HG03097 (cell line): Measurements from ENCODE around the gene RRBP1.
"Not testable (repeated sequence)": the region's sequence is repeated elsewhere in the genome, so short reads cannot be mapped to it uniquely, and the experiment has no call there.

Experiments used
- ATAC-seq: cut with Tn5 transposase; IDR thresholded peaks from one replicate; pipeline ENCODE4 v1.9.1; 2021; ENCODE audit not compliant: unreplicated experiment, low FRiP score

Gene RRBP1

DNA sequence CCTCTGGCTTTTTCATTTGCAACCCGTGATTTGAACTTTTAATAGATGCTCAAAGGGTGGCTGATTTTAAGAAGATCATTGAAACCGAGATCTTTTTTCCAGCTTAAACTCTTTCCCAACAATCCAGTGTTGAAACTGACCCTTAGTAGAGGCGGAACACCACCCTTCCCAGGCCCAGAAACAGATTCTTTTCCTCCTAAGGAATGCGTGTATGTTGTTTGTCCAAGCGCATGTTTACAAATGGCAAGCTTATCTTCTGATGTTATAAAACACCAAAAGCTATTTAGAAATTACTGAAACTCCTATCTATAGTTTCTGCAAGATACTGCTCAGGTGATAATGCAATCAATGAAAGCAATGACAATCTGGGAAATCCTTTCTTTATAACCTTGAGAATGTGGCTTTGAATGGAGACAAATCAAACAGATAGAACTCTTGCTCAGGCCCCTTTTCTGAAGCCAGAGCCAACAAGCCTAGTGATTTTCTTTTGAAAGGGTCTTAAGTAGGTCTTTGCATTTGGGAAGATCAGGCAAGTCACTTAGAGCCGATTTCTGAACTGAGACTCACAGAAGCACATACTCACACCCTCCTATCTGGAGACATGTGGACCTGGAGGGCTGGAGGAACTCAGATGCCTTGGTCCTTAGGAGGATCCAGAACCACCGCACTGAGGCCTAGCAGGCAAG, 26.8 kb upstream of the RRBP1 start:
- ATAC-seq: no peak

DNA sequence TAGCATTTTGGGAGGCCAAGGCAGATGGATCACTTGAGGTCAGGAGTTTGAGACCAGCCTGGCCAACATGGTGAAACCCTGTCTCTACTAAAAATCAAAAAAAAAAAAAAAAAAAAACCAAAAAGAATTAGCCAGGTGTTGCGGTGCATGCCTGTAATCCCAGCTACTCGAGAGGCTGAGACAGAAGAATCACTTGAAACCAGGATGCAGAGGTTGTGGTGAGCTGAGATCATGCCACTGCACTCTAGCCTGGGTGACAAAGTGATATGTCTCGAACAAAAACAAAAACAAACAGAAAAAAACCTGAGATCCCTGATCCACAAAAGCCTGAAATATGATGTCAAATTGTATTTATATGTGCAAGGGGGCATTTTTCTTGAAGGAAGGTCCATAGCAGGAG, 25.9 kb upstream of the RRBP1 start:
- ATAC-seq: not testable (repeated sequence)

DNA sequence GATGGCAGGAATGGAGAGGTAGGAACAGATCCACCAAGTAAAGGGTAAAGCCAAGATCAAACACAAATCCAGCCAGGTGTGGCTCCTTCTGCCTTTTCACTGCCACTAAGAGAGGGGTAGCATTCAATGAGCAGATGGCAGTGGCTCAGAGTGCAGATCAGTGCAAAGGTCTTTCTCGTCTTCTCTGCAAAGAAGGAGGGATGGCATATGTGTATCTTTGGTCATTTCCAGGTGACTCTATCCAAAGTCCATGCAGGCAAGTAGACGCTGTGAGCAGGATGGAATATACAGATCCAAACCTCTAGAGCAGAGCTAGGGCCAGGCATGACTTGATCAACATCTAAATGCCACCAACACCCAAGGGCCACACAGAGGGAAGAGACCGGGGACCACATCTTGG, 24.6 kb upstream of the RRBP1 start:
- no peak for ATAC-seq

DNA sequence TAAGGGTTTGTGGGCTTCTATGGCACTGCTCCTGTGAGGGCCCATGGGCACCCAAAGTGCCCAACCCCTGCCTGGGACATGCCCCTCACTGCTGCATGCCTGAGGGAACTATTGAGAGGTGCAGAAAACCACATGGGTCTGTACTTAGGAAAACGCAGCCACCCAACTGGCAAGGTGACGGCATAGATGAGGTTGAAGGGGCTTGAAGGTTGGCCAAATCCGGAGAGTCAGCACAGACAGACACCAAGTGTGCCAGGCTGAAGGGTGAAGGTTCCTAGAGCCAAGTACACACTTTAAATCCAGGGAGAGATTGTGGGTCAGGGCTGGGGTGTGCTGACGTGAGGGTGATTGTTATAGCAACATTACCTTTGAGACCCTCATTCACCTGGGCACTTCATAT, 23.9 kb upstream of the RRBP1 start:
- ATAC-seq: no peak

DNA sequence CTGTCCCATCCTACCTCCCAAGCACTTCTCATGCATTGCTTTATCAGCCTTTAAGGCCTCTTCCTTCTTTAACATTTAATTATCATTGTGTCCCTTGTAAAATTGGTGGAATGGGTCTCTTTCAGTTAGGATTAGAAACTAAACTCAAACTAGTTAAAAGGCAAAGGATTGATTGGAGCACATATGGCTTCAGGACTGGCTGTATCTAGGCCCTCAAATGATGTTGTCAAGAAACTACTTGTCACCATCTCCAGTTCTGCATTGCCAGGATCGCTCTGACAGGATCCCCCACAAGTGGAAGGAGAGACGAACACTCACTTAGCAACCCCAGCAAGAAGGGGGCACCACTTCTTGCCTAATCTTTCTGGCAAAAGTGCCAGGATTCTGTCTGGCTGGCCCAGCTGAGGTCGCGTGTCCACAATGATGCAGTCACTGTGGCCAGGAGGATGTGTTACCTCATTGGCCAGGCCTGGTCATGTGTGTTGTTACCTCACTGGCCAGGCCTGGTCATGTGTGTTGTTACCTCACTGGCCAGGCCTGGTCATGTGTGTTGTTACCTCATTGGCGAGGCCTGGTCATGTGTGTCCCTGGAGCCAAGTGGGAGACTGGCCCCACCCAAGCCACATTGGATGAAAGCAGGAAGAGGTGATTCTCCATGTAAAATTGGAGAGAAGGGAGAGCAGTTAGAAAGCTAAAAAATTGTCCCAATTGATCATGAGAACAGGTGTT, 22.7 kb upstream of the RRBP1 start:
- no peak for ATAC-seq

DNA sequence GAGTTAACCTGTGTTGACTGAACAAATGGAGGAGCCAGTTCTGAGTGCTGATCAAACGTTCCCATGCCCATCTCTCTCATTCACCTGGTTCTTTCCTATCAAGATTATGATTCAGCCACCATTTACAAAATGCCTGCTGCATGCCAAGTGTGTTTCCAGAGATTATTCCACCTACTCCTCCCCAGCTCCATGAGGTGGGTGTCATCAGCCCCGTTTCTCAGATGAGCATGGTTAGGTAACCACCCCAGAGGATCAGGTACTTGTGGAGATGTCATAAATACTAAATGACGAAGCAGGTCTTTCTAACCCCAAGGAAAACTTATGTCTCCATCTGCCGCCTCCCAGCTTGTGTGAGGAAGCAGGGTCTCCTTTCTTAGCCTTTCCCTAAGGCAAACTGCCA, 19.8 kb upstream of the RRBP1 start:
- ATAC-seq: no peak

DNA sequence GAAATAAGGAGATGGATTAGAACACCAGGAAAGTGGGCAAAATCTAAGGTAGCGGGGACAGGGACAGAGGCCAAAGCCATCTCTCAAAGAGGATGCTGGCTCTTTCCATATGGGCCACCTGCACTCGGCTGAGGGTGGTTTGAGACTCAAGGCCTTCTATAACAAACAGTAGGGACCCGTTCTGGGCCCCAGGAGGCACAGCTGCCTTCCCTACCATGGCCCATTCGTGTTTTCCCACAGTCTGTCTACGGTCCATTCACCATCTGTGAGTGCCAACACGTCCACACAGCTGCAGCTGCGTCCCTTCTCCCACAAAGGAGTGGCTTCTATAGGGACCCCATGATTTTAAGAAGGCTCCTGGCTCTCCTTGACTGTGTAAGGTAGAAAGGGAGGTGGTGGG, 18.6 kb upstream of the RRBP1 start:
- no peak for ATAC-seq

DNA sequence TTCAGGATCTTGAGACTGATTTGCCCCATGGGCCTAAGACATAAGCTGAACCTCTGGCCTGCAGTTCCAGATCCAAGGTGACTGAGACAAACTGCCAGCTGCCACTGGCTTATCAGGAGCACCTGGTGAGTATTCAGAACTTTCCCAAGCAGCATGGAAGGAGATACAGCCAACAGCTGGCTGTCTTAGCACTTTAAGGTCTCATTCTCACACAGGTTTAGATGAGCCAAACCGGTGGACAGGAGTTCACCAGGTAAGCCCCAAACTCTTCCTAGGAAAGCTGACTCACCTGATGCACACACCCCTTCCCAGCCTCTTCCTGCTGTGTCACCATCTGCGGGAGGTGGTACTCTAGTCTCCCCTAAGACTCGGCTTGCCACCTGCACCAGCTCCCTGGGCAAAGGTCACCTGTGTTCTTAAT, 17.9 kb upstream of the RRBP1 start, which contains the start of gene BANF2:
Gene BANF2 (plus strand): TSS at position 36 of the 421 bp plus-strand sequence. CDS start 25,060 bp downstream, outside the sequence.
- no peak for ATAC-seq

DNA sequence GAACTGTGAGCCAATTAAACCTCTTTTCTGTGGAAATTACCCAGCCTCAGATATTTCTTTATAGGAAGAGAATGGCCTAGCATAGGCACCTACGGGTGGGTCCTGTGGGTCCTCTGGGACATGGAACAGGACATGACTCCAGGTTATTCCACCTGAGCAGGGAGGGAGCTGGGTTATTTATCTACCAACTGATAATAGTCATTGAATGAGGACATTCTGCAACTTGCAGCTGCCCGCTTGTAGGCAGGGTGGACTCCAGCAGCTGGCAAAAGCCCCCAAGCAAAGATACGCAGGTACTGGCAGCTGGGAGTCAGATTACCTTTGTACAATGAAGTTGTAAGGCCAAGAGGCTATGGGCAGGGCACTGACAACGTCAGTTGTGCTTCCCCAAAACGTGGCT, 16.3 kb upstream of the RRBP1 start:
- no peak for ATAC-seq

DNA sequence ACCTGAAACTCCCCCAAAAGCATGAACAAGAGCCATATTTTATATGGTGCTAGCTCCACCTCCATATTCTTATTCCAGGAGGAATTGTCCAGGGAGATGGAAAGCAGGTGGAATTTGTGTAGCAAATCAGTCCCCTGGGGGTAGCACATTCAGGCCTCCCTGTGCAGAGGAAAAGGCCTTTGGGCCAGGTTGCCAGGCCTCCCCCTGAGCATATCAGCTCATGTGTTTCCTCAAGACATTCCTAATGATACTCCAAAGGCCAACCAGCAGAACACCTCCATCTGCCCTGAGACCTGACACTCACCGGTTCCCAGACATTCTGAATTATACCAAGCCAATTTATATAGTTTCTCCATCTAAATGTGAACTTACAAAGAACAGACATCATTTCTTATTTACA, 15.1 kb upstream of the RRBP1 start:
- ATAC-seq: no peak

DNA sequence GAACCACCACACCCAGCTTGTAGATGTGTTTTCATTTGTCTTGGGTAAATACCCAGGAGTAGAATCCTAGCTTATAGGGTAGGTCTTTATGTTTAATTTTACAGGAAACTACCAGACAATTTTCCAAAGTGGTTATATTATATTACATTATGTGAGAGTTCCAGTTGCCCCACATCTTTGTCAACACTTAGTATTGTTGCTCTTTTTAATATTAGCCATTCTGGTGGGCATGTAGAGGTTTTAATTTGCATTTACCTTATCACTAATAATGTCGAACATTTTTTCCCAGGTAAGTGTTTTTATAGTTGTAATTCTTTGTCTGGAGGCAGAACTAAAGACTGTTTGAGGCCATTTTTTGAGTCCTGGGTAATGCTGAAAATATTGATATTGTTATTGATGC, 14.2 kb upstream of the RRBP1 start:
- ATAC-seq: no peak

DNA sequence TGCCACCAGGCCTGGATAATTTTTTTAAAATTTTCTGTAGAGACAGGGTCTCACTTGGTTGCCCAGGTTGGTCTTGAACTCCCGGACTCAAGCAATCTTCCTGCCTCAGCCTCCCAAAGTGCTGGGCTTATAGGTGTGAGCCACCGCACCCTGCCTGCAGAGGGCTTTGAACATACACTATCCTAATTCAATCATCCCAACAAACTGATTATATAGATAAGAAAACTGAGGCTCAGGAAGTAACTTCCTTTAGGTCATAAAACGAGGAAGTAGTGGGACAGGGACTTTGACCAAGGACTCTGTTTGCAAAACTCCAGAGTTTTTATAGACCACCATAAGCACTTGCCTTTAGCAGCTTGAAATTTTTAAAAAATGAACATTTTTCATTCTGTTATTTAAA, 12.7 kb upstream of the RRBP1 start:
- no peak for ATAC-seq

DNA sequence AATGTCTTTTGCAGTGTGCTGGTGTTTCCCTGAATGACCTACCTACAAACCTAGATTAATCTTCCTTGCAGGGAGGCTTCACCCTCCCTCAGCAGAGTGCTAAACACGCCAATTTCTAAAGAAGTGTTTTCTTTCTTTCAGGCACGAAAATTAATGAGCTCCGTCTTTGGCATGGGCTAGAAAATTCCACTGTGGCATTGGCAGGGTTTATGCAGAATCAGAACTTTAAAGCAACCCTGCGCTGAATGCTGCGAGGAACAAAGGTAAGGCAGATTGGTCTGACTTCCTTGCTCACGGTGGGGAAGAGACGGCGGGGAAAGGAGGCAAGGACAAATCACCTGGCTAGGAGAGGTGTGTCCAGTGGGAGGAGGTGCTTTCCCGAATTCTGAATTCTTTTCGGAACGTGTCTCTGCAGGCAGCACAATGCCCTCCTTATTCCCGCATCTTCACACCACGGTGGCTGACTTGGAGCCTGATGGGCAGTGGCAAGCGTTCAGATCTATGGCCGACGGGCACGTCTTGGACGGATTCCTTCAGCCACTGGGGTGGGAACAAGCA, 11.5 kb upstream of the RRBP1 start:
- no peak for ATAC-seq

DNA sequence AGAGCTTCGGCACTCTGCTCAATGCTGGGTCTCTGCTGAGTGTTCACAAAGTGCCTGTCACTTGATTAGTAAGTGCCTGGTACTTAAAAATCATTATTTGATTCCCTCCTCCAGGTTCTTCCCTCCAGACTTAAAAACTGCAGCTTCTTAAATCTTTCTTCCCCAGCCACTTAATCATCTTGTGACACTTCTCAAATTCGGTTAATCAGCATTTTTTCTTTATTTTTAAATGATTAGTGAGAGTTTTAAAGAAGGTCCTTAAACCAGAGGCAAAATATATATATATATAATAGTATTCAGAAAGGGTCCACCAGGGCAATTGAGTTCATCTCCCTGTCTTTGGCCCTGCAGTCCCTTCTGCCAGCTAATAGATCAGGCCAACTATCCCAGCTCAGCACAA, 9.7 kb upstream of the RRBP1 start:
- no peak for ATAC-seq

DNA sequence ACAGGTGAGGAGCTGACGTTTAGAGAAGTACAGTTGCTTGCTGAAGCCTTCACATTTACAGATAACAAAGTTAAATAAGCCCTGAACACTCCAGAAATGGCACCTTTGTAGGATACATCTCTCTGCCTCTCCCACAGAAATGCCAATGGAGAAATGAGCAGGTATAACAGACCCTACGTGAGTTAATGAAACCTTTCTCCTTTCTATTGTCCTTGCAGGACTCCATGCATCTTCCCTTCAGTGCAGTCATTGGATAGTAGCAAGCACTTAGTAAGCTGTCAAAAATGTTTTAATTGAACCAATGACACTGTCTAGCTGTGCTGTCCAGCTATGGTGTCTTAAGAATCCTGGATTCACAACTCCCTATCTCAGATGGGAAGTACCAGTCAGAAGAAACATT, 8.1 kb upstream of the RRBP1 start:
- no peak for ATAC-seq

DNA sequence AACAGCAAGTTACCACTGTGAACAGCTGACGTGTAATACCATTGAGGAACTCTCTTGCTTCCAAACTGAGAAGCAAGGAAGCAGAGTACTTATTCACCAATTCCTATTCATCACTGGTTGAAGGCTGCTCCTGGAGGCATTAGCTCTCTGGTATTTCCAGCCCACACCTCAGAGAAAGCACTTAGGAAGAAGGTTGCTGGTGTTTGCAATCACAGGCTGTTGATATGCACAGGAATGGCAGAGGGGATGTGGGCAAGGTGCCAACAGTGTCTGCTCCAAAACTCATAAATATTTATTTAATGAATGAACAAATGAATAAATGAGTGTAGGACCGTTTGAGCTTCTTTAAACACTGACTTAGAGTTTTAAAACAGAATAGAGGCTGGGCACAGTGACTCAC, 6.9 kb upstream of the RRBP1 start:
- no peak for ATAC-seq

DNA sequence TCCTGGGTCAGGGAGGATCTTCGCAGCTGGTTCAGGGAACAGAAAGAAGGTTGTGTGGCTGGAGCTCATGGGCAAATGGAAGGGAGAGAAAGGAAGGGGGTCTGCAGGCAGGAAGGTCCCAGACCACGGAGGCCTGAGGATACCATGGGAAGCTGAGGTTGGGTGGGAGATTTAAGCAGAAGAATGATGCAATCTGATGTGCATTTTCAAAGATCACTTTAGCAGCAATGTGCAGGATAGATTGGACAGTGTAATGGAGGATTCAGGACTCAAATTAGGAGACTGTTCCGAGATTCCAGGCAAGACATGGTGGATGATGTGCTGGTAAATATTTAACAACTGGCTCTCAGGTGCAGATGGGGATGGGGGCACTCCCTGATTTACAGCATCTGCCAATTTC, 5.8 kb upstream of the RRBP1 start:
- no peak for ATAC-seq

DNA sequence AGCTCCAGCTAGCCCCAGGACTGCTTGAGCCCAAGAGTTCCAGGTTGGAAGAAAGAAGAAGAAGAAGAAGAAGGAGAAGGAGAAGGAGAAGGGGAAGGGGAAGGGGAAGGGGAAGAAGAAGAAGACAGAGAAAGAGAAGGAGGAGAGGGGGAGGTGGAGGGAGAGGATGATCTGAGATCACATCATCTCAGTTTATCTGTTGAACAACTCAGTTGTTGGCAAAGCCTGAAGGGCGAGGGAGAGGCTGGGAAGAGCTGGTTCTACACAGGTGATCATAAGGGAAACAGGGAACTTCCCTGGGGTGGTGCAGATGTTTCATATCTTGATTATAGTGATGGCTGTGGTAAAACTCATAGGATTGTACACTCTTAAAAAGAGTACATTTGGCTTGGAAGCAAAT, 3.1 kb upstream of the RRBP1 start:
- no peak for ATAC-seq

DNA sequence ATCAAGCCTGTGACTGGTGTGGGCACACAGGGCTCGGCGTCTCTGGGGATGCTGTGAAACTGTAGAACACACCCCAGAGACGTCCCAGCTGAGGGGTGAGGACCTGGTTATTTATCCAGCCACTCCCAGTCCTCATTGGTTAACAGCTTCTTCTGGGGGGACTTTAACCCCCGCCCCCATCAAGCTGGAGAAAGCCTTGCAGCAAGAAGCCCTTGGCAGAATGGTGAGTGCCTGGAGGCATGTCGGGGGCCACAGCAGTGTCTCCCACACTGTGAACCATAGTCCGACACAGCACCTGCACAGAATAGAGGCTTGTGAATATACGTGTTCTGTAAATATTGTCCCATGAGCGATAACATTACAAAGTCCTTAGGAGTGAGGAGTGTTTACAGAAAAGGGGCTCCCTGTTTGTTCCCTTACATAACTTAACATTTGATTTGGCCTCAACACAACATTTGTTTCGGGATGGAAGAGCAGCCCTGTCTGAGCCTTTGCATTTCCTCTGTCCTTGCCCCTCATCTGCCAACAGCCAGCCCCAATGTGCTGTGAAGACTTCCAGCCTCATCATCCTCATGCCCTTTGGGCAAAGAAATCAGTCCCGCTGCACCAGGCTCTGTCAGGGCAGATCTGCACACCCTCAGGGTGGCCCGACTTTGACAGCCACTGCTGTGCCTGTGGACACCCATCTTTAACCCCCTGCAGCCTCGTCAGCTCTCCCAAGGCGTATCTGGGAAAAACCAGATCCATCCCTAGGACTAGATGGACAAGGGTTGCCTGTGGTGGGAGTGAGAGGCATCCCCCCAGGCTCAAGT, 2.2 kb upstream of the RRBP1 start:
- ATAC-seq: no peak

DNA sequence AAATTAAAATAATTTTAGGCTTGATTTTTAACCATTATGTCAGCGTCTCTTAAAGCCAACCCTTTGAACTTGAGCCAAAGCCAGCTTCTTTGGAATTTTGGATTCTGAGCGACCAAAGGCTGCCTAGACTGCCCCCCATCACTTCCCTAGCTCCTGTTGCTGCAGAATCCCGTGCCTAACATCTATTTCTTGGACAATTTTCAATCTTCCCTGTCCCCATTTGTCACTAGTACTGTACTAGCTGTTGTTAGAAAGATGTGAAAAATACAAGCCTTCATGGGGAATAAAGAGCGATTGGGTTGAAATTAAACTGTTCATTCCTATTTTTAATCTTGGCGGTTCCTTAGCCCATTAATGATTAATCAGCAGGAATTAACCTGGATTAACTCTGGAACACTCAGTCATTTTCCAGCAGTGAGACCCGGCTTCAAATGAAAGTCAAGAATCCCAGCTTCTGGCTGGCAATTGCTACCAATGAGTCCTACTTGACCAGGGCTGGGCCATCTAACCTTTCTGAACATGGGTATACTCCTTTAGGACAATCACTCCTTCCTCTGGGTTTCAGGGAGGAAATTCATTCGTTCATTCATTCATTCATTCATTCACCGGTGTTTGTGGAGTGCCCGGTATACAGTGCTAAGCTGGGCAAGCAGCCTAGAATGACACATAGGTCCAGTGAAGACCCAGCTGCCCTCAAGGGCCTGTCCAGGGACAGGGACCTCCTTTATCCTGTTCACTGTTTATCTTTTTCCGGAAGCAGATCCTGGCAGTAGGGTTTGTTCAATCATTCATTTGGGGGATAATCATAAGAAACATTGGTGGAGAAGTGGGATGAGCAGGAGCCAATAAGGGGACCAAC, 1.4 kb upstream of the RRBP1 start:
- ATAC-seq: no peak

DNA sequence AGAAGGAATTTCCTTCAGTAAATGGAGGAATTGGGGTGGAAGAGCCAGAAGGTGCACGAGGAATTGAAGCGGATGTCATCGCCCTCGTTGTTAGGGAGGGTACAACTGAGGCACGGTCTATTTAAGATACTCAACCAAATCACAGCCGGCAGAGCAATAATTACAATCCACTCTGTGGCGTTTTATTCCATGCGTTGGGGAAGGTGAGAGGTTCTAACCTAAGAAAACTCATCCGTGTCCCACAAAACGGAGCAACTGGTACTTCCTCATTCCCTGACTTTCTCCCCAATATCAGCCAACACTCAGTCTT, 802 bp upstream of the RRBP1 start:
- no peak for ATAC-seq
